Activated CD8-positive, alpha-beta memory T cell treated with anti-CD3 and anti-CD28 coated beads, Interleukin-2, amount 50 U/mL, for 4 hours (primary cell): Measurements from ENCODE around the gene DAP3.
A peak's percentile ranks its signal among the peaks of the same experiment; 100 is the strongest.
"Not testable (repeated sequence)": the region's sequence is repeated elsewhere in the genome, so short reads cannot be mapped to it uniquely, and the experiment has no call there.

ENCODE experiments used
- DNase-seq: peaks from one replicate; pipeline ENCODE4 v3.0.0-alpha.2; 2020

Gene DAP3

DNA sequence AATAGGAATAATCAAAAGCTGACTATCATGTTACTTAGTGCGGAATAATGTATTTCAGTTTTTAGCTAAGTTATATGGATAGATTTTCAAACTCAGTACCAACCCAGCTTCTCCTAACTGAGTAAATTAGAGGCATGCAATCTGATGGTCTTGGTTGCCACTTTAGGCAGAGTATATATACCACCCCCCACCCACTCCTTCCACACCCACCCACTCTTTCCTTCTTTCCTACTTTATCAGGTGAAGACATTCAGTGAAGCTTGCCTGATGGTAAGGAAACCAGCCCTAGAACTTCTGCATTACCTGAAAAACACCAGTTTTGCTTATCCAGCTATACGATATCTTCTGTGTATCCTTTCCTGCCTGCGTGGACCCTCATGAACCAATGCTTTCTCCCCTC is 36.3 kb downstream of the DAP3 start:
- DNase-seq: no peak

DNA sequence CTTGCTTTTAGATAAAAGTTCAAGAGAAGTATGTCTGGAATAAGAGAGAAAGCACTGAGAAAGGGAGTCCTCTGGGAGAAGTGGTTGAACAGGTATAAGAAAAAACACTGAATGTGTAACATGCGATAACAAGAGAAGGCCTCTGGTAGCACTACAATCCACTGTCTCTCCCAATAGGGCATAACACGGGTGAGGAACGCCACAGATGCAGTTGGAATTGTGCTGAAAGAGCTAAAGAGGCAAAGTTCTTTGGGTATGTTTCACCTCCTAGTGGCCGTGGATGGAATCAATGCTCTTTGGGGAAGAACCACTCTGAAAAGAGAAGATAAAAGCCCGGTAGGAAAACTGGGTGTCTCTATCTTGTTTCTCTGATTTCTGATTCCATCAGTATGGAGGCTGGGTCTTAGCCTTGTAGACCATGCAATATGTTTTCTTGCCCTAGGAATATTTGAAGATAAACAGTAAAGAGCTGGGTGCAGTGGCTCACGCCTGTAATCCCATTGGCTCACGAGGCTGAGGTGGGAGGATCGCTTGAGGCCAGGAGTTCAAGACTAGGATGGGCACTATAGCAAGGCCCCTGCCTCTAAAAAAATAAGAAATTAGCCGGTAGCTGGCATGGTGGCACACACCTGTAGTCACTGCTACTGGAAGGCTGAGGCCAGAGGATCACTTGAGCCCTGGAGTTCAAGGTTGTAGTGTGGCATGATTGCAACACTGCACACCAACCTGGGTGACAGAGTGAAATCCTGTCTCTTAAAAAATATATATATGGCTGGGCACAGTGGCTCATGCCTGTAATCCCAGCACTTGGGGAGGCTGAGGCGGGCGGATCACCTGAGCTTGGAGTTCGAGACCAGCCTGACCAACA is 40.4 kb downstream of the DAP3 start:
- peak; percentile 29 for DNase-seq

DNA sequence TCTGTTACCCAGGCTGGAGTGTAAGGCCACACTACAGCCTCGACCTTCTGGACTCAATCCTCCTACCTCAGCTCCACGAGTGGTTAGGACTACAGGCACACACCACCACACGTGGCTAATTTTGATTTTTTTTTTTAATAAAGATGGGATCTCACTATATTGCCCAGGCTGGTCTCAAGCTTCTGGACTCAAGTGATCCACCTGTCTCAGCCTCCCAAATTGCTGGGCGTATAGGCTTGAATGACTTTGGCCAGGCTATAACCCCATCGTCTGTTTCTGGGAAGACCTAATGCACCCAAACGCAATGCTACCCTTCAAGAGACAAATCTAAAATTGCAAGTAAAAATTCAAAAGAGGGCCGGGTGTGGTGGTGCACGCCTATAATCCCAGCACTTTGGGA is 52.1 kb downstream of the DAP3 start:
- DNase-seq: no peak

DNA sequence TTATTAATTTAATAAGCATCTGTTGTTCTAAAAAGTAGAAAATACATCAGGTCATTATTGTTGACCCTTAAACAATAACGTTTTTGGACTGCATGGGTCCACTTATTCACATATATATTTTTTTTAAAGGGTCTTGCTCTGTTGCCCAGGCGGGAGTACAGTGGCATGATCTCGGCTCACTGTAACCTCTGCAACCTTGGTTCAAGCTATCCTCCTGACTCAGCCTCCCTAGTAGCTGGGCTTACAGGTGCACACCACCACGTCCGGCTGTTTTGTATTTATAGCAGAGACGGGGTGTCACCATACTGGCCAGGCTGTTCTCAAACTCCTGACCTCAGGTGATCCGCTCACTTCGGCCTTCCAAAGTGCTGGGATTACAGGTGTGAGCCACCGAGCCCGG is 53.0 kb downstream of the DAP3 start:
- DNase-seq: no peak

DNA sequence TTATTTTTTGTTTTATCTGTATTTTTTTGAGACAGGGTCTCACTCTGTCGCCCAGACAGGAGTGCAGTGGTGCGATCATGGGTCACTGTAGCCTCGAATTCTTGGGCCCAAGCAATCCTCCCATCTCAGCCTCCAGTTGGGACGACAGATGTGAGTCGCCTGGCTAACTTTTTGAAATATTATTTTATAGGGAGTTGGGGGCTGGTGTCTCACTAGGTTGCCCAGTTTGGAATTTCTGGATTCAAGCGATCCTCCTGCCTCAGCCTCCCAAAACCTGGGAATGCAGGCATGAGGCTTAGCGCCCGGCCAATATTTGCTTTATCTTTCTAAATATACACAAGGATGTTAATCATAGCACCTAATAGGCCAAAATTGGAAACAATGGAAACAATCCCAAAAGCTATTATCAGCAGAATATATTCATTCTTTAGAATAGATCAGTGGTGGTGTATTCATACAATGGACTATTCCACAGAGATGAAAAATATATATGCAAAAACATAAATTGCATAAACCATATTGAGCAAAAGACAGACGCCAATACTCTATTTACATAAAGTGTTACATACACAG is 55.9 kb downstream of the DAP3 start:
- DNase-seq: no peak

DNA sequence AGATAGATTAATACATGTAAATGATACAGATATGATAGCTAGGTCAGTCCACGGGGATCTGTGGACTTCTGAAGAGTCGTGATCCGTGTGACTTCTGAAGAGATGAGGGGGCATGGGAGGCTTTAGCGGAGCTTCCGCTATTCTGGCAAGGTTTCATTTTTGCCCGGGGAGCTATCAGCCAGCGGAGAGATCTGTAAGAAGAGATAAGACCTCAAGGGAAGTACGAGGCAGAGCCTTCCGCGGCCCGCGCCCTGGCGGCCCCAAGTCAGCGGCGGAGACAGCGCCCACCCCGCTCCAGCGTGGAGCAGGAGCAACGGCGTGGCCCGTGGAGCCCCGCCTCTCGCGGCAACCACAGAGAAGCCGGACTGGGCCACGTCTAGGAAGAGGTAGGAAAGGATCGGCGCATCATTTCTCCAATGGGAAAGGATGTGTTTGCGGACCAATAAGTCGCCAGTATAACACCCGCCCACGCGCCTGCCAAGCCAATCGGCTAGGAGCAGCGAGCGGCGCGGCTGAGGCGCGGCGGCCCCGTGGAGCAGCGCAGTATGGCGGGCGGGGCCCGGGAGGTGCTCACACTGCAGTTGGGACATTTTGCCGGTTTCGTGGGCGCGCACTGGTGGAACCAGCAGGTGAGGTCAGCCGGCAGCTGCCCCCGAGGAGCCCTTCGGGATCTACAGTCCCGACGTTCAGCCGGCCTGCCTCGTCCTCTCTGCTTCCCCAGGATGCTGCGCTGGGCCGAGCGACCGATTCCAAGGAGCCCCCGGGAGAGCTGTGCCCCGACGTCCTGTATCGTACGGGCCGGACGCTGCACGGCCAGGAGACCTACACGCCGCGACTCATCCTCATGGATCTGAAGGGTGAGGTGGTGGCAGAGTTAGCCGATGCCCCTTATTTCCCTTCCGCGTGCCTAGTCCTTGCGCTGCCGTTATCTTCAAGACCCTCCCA is 56.7 kb downstream of the DAP3 start:
- peak; percentile 96 for DNase-seq

DNA sequence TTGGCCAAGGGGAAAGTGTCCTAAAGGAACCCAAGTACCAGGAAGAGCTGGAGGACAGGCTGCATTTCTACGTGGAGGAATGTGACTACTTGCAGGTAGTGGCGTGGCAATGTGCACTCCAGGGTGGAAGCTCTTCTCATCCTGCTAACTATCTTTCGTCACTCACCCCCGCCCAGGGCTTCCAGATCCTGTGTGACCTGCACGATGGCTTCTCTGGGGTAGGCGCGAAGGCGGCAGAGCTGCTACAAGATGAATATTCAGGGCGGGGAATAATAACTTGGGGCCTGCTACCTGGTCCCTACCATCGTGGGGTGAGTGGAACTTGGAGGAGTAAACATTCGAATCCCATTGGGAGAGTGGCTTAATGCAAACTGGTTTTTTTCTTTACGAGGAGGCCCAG is 58.7 kb downstream of the DAP3 start:
- not testable (repeated sequence) for DNase-seq

DNA sequence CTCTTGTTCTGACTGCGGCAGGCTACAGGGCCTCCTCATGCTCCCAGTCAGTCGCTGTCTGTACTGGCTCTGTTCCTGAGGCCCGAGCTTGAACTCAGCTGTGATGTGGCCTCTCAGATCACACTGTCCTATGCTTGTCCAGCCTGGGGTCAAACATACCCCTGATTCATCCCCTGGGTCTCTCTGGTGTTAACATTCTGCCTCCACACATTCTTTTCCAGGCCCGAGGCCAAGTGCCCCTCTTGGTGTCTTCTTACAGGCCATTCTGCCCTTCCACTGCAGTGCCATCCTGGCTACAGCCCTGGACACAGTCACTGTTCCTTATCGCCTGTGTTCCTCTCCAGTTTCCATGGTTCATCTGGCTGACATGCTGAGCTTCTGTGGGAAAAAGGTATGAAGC is 59.2 kb downstream of the DAP3 start:
- DNase-seq: not testable (repeated sequence)

DNA sequence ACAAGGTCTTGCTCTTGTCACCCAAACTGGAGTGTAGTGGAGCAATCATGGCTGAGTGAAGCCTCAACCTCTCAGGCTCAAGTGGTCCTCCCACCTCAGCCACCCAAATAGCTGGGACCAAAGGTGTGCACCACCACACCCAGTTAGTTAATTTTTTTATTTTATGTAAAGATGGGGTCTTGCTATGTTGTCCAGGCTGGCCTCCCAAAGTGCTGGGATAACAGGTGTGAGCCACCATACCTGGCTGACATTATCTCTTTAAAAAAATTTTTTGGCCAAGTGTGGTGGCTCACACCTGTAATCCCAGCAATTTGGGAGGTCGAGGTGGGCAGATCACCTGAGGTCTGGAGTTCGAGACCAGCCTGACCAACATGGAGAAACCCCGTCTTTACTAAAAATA is 70.1 kb downstream of the DAP3 start:
- not testable (repeated sequence) for DNase-seq

DNA sequence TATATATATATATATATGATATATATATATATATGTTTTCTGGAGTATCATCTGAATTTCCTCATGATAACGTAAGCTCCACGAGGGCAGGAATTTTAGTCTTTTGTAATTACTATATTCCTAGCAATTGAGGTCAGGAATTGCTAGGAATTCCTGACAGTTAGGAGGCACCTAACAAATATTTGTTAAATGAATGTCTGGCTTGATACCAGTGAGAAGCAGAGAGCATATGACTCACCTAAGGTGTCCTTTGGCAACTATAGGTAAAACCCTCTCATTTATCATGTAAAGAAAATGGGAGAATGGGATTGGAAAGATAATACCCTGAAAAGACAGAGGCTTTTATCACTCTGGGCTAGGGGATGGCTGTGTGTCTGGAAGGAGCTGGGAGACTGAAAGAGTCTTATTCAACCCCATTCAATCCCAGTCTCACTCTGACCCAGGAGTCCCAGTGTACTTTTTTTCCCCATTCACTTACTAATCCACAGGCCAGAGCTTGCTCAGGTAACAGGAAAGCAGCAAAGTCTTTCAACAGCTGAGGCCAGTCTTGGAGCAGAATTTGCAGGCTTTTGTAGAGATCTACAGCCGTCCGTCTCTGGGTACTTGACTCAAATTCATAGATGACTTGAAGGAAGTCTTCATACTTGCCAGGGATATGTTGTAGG is 71.2 kb downstream of the DAP3 start:
- no peak for DNase-seq

DNA sequence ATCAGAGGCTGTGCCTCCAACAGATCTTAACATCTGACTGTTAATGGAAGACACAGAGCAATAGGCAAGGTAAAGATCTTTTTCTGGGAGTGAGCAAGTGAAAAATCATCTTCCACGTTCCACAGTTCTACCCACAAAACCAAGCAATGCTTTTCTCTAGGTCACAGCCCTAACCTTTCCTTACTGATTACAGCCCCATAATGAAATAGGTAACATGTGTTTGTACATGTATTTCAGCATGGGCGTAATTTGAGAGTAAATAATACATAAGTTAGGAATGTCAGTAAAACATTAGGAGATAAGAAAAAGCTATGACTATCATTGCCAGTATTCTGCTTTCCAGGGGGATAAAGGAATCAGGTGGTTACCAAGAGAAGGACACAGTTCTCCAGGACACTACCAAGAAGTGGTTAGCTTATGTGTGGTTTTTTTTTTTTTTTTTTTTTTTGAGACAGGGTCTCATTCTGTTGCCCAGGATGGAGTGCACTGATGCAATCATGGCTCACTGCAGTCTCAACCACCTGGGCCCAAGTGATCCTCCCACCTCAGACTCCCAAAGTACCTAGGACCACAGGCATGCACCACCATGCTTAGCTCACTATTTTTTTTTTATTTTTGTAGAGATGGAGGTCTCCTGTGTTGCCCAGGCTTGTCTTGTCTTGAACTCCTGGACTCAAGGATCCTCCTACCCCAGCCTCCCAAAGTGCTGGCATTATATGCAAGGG is 72.0 kb downstream of the DAP3 start:
- DNase-seq: no peak

DNA sequence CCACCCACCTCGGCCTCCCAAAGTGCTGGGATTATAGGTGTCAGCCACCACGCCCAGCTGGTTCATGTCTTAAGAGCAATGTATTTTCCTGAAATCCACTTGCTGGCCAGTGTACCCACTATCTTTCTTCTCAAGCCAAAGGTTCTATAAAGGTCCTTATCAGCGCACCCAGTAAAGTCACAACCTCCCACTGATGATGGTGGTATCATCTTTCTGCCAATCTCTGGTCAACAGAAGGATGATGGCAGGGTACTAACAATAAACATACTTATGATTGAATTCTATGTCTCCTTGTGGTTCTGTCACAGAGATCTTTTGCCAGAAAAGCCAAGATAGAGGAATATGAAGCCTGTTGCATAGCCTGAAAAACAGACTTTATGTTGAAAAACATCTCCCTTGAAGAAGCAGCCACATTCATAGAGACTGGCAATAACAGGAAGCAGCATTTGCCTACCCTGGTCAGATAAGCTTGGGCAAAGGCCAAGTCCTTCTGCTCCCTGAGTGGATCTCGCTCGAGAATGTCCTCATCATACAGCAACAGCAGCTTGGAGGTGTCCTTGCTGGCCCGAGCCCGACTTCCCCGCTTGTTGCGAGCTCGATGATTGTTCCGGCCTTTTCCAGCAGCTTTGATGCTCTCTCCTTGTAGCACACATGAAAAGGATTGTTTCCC is 73.0 kb downstream of the DAP3 start:
- no peak for DNase-seq

DNA sequence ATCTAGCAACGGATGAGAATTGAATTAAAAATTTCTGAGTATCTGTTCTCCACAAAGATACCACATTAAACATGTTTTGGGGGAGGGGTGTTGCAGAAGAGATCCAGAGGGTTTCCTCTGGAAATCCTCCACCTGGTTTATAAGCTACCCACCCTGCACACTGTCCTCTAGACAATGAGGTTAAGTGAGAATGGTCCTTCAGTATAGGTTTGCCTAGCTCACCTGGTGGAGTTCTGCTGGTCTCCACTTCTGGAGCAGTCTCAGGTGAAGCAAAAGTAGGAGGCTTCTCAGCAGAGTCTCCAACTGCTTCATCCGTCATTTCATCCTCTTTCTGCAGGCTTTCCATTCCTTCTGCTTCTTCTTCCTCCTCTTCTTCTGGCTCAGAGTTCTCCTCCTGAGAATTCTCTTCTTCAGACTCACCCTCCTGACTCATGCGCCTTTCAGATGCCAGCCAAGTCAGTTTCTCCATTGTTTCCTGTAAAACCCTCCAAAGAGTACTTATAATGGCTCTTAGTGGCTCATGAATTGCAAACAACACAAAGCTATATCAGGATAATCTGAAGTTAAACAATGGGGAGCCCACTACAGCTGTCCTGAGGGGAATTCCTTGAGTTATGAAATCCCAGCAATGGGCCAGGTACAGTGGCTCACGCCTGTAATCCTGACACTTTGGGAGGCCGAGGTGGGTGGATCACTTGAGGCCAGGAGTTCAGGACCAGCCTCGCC is 74.4 kb downstream of the DAP3 start:
- DNase-seq: not testable (repeated sequence)

DNA sequence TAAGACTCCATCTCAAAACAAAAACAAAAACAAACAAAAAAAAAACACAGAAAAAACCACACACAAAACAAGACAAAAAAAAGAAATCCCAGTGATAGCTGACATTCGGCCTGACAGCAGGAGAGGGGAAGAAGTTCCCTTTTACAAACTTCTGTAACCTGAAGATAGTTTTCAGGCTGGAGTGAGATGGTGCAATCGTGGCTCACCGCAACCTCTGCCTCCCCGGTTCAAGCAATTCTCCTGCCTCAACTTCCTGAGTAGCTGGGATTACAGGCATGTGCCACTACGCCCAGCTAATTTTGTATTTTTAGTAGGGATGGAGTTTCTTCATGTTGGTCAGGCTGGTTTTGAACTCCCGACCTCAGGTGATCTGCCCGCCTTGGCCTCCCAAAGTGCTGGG is 75.1 kb downstream of the DAP3 start:
- DNase-seq: not testable (repeated sequence)

DNA sequence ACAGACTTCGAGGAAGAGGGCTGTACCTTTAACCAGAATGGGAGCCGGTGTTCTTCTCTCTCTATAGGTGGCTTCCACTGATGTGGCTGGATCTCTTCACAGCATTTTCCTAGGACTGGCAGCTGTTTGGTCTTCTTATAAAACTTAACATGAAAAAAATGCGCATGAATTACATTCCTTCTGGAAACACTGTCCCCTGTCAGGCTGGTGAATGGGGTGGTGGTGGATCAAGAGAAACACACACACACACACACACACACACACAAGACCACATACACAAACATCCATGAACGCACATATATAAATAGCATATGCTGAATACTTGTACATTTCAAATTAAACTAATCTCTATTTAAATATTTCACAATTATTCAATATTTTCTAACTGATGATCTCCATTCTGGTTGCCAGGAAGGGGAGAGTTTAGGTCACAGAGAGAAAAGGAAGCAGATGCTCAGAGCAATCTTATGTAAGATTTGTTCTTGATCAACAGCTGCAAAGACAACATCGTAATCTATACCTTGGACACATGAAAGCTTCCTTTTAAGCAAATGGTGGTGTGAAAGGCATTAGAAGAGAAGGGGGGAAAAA is 78.6 kb downstream of the DAP3 start:
- not testable (repeated sequence) for DNase-seq

DNA sequence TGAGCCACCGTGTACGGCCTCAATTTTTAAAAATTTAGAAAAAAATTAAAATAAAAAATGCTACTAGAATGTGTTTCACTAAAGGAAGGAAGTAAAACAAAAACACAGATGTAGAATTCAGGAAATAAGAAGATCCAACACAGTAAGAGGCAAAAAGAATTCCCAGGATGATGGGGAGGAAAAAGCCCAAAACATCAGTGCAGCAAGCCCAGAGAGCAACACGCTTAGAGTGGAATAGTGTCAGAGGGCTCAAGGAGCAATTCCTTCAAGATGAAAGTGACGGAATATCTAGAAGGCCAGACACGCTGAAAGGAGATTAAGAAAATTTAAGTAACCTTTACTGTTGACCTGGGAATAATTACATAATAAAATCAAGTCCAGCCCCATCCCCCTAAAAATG is 80.4 kb downstream of the DAP3 start:
- no peak for DNase-seq

DNA sequence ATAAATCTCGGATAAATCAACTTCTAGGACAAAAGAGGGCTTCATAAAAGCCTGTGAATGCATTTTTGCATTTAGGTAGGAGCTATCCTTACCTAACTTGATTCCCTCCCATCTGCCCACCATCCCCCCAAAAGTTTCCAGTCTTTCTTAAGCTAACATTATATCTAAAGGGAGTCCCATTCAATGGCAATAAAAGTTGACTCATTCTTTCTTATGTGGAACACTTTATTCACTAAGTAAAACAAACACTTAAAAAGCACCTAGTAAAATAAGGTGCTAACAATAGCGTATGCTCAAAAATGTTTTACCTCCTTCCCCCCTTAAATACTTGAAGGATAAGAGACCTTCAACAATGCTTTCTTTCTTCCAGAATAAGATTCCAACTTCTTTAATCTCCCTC is 84.3 kb downstream of the DAP3 start:
- no peak for DNase-seq

DNA sequence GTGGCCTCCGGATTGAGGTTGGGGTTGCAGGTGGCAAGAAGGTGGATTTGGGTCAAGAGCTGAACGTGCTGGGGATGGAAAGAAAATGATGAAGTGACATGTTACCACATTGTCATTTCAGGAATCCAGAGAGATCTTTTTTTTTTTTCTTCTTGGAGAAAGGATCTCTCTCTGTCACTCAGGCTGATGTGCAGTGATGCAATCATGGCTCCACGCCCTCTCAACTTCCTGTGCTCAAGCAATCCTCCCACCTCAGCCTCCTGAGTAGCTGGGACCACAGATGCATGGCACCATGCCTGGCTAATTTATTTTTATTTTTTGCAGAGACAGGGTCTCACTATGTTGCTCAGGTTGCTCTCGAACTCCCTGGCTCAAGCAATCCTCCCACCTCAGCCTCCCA is 87.5 kb downstream of the DAP3 start:
- no peak for DNase-seq

DNA sequence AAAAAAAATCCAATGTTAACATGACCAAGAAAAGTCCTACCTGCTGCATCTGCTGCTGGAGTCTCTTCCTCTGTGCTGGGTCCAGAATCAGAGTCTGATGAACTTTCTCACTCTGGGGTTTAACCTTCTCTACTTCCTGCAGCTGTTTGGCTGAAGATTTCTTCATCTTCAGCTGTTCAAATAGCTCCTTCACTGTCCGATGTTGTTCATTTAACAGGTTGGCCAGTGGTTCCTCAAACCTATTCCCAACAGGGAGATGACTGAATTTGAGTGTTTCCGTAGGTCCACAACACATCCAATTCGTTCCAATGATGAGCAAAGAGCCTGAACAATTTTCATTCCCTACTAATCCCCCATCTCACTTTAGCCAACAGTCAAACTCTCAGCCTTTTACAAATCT is 88.7 kb downstream of the DAP3 start:
- DNase-seq: no peak
